Prostate gland (tissue), 2 donors: ENCODE results near the gene SPIRE2.

Experiments
- POLR2AphosphoS5 ChIP-seq: sonication (generic); formaldehyde crosslinking; IDR thresholded peaks from one replicate; pipeline ENCODE4 v1.6.1; 2017; ENCODE audit warnings: antibody characterized with exemption
- TF ChIP-seq, protein P1 (sequence below), 4 experiments: fragments of 200-600 bp in 2 of 4; fragments of 450-650 bp in 2 of 4; sonication (generic) in 2 of 4; IDR thresholded peaks; 1 replicate in 3 of 4; 2 replicates in 1 of 4; pipeline ENCODE4 v1.5.1; 2016 to 2019; ENCODE audit warnings: antibody characterized with exemption in 4 of 4, mild to moderate bottlenecking in 2 of 4, moderate library complexity in 2 of 4

DNA sequence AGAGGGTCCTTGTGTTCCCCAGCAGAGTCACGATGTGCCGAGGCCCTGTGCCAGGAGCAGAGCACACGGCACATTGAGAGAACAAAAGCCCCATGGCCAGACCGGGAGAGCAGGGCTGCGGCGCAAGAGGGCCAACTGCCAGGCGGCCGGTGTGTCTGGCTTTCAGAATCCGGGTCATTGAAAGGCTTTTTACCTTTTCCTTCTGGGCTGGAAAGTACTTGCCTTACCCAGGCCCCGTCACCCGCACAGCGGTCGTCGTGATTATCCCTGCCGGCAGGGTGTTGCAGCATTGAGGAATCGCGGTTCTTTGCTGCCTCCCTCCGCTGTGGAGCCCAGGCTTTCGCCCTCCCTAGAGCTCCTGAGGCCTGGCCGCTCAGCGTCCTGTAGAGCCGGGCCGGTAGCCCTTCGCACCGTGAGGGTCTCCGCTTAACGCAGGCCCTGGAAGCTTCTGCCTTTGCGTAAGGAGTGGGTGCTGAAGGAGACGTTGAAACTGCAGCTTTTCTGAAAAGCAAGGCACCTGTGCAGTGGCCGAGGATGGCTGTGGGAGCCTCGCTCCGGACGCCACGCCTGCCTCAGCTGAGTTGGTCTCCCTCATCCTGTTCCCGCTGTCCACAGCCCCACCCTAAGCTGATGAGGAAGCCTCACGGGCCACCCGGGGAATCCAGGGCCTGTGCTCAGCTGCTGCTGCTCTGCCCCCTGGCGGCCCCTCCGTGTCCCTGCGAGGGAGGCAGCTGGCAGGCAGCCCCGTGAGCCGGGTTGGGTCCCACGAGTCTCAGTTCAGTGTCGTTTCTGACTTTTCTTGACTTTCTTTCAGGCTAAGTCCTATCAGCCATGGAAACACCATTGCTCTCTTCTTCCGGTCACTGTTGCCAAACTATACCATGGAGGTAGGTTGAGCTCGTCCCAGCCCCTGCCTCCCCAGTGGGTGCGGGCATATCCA lies 81.8 kb downstream of the SPIRE2 start:
- peak; percentile 75 for TF ChIP-seq POLR2AphosphoS5
- TF ChIP-seq, protein P1, sequence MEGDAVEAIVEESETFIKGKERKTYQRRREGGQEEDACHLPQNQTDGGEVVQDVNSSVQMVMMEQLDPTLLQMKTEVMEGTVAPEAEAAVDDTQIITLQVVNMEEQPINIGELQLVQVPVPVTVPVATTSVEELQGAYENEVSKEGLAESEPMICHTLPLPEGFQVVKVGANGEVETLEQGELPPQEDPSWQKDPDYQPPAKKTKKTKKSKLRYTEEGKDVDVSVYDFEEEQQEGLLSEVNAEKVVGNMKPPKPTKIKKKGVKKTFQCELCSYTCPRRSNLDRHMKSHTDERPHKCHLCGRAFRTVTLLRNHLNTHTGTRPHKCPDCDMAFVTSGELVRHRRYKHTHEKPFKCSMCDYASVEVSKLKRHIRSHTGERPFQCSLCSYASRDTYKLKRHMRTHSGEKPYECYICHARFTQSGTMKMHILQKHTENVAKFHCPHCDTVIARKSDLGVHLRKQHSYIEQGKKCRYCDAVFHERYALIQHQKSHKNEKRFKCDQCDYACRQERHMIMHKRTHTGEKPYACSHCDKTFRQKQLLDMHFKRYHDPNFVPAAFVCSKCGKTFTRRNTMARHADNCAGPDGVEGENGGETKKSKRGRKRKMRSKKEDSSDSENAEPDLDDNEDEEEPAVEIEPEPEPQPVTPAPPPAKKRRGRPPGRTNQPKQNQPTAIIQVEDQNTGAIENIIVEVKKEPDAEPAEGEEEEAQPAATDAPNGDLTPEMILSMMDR (IDR thresholded peaks at IDR 0.05), result peak; percentile 69 to 90 (median 72)
